Measurements from ENCODE around the gene PRKAA1. TPM values are rescaled to one million over a fixed set of nuclear protein-coding genes. Genes with fewer than 3 reads are reported as not detected.
A peak's percentile ranks its signal among the peaks of the same experiment; 100 is the strongest.

Gene PRKAA1
- total and polyA plus RNA-seq, 2 of the 13 experiments (the other 11 are each of a cell fraction or from before 2014, with no cell fraction given) = 36.6 to 58.0 TPM

- TF ChIP-seq NCOR1 (IDR thresholded peaks at IDR 0.05; ENCODE audit: borderline replicate concordance, low read length) = no peak
- TF ChIP-seq MIER3 (CRISPR knock-in tag; IDR thresholded peaks at IDR 0.05; ENCODE audit: borderline replicate concordance) = no peak
- TF ChIP-seq ZFP36L1 (CRISPR knock-in tag; IDR thresholded peaks at IDR 0.05) = no peak
- TF ChIP-seq KDM5B (CRISPR knock-in tag; IDR thresholded peaks at IDR 0.05; ENCODE audit: borderline replicate concordance) = no peak
- no peak for TF ChIP-seq SSRP1 (CRISPR knock-in tag; IDR thresholded peaks at IDR 0.05)
- peak; percentile 59; the same call in 1 of the 2 replicates for TF ChIP-seq DMAP1 (CRISPR knock-in tag; IDR thresholded peaks at IDR 0.05)
- no peak for TF ChIP-seq MNT (IDR thresholded peaks at IDR 0.05)
- TF ChIP-seq POGZ (CRISPR knock-in tag; IDR thresholded peaks at IDR 0.05) = peak; percentile 53; the same call in 1 of the 2 replicates
- TF ChIP-seq JARID2 (CRISPR knock-in tag; IDR thresholded peaks at IDR 0.05; ENCODE audit: insufficient replicate concordance) = no peak
- TF ChIP-seq RBAK (CRISPR knock-in tag; IDR thresholded peaks at IDR 0.05) = no peak
- peak; percentile 53; the same call in 1 of the 2 replicates for TF ChIP-seq FOXC1 (CRISPR knock-in tag; IDR thresholded peaks at IDR 0.05; ENCODE audit: borderline replicate concordance)
- TF ChIP-seq MLXIP (CRISPR knock-in tag; IDR thresholded peaks at IDR 0.05; ENCODE audit: borderline replicate concordance) = no peak
- TF ChIP-seq ZNF292 (CRISPR knock-in tag; IDR thresholded peaks at IDR 0.05; ENCODE audit: borderline replicate concordance, low read depth) = no peak
- TF ChIP-seq NFYB (CRISPR knock-in tag; IDR thresholded peaks at IDR 0.05) = no peak
- no peak for TF ChIP-seq NFIB (CRISPR knock-in tag; IDR thresholded peaks at IDR 0.05; ENCODE audit: borderline replicate concordance)
- TF ChIP-seq ZNF792 (CRISPR knock-in tag; IDR thresholded peaks at IDR 0.05) = peak; percentile 40; the same call in 1 of the 2 replicates
- no peak for TF ChIP-seq CAMTA2 (CRISPR knock-in tag; IDR thresholded peaks at IDR 0.05; ENCODE audit: borderline replicate concordance)
- no peak for TF ChIP-seq MAFG (CRISPR knock-in tag; IDR thresholded peaks at IDR 0.05)
- no peak for TF ChIP-seq ZNF24 (IDR thresholded peaks at IDR 0.05)
- TF ChIP-seq ZMAT3 (CRISPR knock-in tag; conservative IDR thresholded peaks at IDR 0.05) = 0 out of 2 replicates have a peak, but pooled peaks have one; percentile 26
- TF ChIP-seq SALL1 (CRISPR knock-in tag; IDR thresholded peaks at IDR 0.05) = peak; percentile 61
- no peak for TF ChIP-seq ZNF317 (CRISPR knock-in tag; IDR thresholded peaks at IDR 0.05)
- TF ChIP-seq ZNF558 (CRISPR knock-in tag; IDR thresholded peaks at IDR 0.05; ENCODE audit: borderline replicate concordance) = 0 out of 2 replicates have a peak, but pooled peaks have one; percentile 69
- no peak for TF ChIP-seq HOXD1 (CRISPR knock-in tag; IDR thresholded peaks at IDR 0.05)
- 0 out of 2 replicates have a peak, but pooled peaks have one; percentile 47 for TF ChIP-seq SMYD3 (CRISPR knock-in tag; IDR thresholded peaks at IDR 0.05)
- no peak for TF ChIP-seq ZNF260 (CRISPR knock-in tag; IDR thresholded peaks at IDR 0.05; ENCODE audit: borderline replicate concordance, low read depth)
These were observed at the start of gene PRKAA1 (continued) for GRCh38 chr5:40798012-40798800.

All from HepG2 (cell line).